ENCODE data around the gene TLE1.
"Not testable (repeated sequence)": the region's sequence is repeated elsewhere in the genome, so short reads cannot be mapped to it uniquely, and the experiment has no call there.

Gene TLE1

DNA sequence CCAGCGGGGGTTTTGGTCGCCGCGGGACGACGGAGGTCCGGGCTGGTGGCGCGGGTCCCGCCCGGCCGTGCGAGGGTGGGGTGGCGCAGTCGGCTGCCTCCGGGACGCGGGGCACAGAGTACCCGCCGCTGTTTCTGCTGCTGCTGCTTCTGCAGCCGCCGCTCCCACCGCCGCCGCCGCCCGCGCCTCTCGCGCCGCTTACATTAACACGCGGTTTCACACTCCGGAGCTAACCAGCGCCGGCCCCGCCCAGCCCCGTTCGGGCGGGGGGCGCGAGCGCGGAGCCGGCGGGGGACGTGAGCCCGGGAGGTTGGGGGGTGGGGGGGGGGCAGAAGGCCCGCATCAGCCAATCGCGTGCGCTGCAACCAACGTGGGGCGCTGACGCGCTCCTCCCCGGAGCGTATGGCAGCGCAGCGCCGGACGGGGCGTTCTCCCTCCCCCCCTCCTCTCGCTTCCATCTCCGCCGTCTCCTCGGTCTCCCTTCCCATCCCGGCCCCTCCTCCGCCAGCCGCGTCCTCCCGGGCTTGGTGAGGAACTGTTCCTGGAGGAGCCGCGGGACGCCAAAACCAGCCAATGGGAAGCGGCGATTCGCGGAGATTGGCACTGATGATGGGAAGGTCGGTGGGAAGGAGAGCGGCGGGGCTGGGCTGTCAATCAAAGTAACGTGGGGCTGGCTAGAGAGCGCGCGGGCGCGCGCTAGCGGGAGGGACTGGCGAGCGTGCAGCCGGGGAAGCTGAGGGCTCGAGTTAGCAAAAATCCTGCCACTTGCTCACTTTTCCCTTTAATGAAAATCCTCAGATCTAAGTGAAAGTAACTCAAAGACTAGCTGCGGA lies at the start of gene TLE1:
Gene TLE1, minus strand, starts transcription at position 205 of the 833 bp plus-strand sequence. CDS start 1,307 bp downstream, outside the sequence.
- DNase-seq (ENCODE audit: extremely low read depth in 1 of 2, low read depth in 1 of 2), result peak; percentile 64 to 66

GRCh38 chr9:81737871-81738507 lies 48.6 kb upstream of the TLE1 start:
- DNase-seq (ENCODE audit: extremely low read depth in 1 of 2, low read depth in 1 of 2), result no peak

DNA sequence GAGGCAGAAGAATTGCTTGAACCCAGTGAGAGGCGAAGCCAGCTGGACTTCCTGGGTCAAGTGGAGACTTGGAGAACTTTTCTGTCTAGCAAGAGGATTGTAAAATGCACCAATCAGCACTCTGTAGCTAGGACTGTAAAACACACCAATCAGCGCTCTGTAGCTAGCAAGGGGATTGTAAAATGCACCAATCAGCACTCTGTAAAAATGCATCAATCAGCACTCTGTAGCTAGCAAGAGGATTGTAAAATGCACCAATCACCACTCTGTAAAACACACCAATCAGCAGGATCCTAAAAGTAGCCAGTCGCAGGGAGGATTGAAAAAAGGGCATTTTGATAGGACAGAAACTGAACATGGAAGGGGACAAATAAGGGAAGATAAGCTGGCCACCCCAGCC lies 41.2 kb upstream of the TLE1 start:
- DNase-seq (ENCODE audit: extremely low read depth in 1 of 2, low read depth in 1 of 2), result not testable (repeated sequence)

GRCh38 chr9:81729135-81729534 lies 39.8 kb upstream of the TLE1 start:
- no peak for DNase-seq (ENCODE audit: extremely low read depth in 1 of 2, low read depth in 1 of 2)

- no peak for DNase-seq (ENCODE audit: extremely low read depth in 1 of 2, low read depth in 1 of 2)
Observed at GRCh38 chr9:81724242-81724889, 35.0 kb upstream of the TLE1 start.

DNA sequence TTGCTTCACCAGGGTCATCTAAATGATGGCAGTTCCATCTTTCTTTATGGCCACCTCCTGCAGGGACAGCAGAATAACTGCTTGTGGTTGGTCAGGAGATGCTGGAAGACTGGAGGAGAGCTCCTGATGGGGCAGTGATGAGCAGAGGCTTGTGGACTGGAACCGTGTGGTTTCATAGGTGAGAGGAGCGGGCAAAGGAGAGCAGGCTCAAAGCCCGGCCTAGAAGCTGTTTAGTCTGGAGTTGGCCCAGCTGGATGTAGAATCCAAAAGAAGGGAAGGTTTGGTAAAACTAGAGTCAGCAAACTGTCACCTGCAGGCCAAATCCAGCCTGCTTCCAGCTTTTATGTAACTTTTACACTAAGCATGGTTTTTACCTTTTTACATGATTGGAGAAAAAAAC lies 32.9 kb upstream of the TLE1 start:
- DNase-seq (ENCODE audit: extremely low read depth in 1 of 2, low read depth in 1 of 2), result no peak

DNA sequence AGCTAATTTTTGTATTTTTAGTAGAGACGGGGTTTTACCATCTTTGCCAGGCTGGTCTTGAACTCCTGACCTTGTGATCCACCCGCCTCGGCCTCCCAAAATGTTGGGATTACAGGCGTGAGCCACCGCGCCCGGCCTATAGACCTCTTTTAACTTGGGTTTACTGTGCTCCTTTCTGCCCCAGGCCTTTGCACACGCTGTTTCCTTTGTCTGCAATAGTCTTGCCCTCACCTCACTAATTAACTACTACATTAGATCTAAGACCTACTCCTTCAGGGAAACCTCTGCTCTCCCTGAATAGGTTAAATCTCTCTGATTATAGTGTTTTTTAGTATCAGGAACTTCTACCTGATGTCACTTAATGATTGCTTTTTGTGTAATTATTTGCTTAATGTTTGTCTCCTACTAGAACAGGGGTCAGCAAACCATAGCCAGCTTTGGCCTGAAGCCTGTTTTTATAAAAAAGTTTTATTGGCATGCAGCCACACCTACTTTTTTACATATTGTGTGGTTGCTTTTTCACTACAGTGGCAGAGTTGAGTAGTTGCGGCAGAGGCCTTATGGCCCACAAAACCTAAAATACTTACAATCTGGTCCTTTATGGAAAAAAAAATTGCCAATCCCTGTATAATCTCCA lies 31.2 kb upstream of the TLE1 start:
- no peak for DNase-seq (ENCODE audit: extremely low read depth in 1 of 2, low read depth in 1 of 2)

DNA sequence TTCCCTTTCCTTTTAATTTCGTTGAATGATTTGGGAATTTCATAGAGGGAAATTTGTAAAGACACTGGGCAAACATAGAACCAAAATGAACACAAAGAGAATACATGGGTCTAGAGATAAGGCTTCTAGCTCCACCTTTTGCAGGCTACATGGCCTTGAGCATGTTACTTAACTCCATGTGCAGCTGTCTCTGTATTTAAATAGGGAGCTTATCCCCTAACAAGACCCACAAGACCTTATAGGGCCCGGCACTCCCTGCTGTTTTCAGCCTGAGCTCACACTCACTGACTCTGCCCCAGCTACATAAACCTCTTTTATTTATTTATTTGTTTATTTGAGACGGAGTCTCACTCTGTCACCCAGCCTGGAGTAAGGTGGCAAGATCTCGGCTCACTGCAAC lies 30.6 kb upstream of the TLE1 start:
- no peak for DNase-seq (ENCODE audit: extremely low read depth in 1 of 2, low read depth in 1 of 2)

- no peak for DNase-seq (ENCODE audit: extremely low read depth in 1 of 2, low read depth in 1 of 2)
Observed at GRCh38 chr9:81718244-81718643, 28.9 kb upstream of the TLE1 start.

- no peak for DNase-seq (ENCODE audit: extremely low read depth in 1 of 2, low read depth in 1 of 2)
Observed at GRCh38 chr9:81717747-81718077, 28.4 kb upstream of the TLE1 start.

DNA sequence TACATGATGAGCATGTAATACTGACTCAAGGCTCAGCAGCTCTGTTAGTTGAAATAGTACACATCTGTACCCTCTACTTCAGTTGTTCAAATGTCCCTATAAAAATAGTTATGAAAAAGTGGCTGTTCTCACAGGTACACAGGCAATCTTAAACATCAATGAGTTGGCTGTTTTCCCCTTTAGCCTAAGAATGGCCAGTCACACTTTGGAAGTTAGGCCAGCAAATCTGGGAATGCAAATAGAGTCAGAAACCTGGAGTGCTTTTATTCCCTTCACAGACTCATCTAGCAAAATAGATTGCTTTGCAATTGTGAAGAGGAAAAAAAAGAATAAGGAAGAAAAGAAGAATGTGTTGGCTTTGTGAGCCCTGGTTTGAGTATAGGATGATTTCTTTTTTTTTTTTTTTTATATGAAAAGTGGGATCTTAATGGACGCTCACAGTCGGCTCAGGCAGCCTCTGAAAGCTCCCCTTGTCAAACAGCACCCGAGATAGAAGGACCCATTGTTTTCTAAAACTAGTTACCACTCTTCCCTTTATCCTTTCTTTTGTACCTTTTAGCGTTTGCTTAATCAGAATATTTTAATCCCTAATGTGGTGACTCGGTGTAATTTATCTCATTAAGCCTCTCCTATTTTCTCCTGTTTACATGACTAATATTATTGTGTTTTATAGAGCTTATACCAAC lies 27.9 kb upstream of the TLE1 start:
- no peak for DNase-seq (ENCODE audit: extremely low read depth in 1 of 2, low read depth in 1 of 2)

DNA sequence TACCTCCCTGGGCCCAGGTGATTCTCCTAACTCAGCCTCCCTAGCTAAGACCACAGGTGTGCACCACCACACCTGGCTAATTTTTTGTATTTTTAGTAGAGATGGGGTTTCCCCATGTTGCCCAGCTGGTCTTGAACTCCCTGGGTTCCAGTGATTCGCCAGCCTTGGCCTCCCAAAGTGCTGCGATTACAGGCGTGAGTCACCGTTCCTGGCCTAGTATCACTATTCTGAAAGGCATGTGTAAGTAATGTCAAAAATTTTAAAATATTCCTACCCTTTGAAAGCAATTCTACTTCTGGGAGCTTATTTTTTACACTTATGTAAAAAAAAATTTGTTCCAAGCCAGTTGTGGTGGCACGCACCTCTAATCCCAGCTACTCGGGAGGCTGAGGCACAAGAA lies 27.1 kb upstream of the TLE1 start:
- no peak for DNase-seq (ENCODE audit: extremely low read depth in 1 of 2, low read depth in 1 of 2)

- DNase-seq (ENCODE audit: extremely low read depth in 1 of 2, low read depth in 1 of 2), result no peak
Observed at GRCh38 chr9:81705578-81705977, 16.2 kb upstream of the TLE1 start.

GRCh38 chr9:81694541-81694940 lies 5.2 kb upstream of the TLE1 start:
- no peak for DNase-seq (ENCODE audit: extremely low read depth in 1 of 2, low read depth in 1 of 2)

DNA sequence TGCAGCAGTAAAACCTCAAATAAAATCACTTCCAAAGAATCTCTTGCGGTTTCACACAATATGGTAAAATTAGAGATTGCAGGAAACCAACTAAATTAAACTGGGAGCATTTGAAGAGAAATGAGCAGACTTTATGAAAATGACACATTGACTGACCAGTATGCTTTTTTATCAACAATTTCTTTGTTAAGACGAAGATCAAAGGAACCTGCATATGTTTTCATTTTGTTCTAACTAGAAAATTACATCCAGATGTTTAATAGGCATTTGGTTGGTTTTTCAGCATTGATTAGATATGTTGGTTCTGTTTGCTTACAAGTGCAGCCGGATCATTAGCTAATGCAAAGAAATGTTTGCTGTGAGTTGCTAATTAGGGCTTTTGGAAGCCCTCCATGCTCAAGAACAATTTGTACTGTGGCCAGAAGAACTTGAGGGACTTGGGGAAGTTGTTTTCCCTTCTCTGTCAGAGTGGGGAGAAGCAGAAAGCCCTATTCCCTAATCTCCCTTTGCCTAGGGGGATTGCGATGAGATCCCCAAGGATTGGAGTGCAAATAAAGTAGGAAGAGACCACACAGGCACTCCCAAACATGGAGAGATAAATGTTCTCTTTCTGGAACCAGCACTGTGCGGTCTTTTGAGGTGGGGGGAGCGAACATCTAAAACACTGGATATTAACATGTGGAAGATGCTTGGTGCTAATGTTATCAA lies 4.5 kb upstream of the TLE1 start:
- DNase-seq (ENCODE audit: extremely low read depth in 1 of 2, low read depth in 1 of 2), result no peak

DNA sequence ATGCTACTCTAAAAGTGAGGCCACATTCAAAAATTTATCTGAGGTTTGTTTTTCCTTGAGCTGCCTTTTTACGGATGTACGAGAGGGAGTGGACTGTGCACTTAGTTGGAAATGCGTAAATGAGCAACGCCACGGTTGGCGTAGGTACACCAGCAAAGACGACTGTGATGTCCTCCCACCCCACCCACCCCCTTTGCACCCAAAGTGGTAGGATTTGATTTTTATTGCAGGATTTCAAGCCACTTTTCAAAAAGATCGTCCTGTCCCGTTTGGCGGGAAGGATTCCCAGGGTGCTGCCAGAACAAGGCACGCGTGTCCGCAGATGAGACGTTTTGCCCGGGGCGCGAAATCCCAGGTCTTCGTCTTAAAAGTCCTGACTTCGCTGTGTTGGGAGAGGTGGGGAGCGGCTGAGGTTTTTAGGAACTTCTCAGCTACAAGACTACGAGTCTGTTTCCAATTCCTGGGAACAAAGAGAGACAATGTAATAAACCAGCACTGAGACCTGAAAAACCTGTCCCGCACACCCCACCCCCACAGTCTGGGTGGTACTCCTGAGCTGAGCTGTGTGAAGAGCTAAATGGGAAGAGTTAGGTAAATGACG lies 1.0 kb upstream of the TLE1 start:
- no peak for DNase-seq (ENCODE audit: extremely low read depth in 1 of 2, low read depth in 1 of 2)

DNA sequence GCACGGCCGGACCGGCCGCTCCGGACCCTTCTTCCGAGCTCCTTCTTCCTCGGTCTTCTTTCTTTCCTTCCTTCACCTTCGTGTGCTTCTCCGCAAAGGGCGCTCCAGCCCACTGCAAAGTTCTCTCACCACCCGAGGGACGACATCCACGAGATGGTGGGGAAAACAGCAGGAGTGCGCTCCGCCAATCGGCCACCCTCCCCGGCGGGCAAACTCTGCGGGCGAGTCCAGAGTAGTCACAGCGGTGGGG lies 329 bp downstream of the TLE1 start:
- DNase-seq (ENCODE audit: extremely low read depth in 1 of 2, low read depth in 1 of 2), result not testable (repeated sequence)

GRCh38 chr9:81688262-81689092 lies 870 bp downstream of the TLE1 start:
- not testable (repeated sequence) for DNase-seq (ENCODE audit: extremely low read depth in 1 of 2, low read depth in 1 of 2)

DNA sequence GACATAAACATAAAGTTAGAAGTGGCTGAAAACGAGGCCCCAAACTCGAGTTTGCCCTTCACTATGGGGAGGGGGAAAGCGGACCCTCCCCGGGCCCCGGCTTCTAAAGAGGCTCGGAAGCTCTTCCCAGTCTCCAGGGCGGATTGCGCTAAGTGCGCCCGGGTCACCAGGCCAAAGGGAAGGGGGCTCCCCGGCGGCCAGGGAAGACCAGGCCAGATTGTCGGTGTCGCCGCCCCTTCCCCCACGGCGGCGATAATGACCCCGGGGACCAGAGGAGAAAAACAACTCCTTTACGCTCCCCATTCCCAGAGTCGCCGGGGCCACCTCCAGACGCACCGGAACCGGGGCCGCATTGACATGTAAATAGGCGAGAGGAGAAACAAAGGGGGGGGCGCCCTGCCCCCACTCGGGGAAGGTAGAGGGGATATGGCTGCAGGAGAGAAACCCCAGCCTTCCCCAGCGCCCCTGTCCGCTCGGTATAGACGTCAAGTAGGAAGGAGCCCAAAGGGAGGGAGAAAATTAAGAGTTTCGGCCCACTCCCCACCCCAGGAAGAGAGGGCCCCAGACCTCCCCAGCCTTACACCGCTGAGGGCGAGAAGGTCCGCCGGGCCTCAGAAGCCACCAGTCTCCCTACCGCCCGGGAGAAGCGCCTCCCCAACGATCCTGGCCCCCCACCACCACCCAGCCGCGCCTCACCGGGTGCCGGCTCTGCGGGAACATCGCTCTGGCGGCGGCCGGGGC lies 1.7 kb downstream of the TLE1 start:
- no peak for DNase-seq (ENCODE audit: extremely low read depth in 1 of 2, low read depth in 1 of 2)
